ENCODE measurements around the gene CDK2AP2. TPM values are rescaled to one million over a fixed set of nuclear protein-coding genes. Genes with fewer than 3 reads are reported as not detected.

Gene CDK2AP2
- total and polyA plus RNA-seq, 2 of the 8 experiments (the other 6 are each of a cell fraction or from before 2014, with no cell fraction given), result 49.6 to 65.1 TPM

- no peak for TF ChIP-seq BRCA1 (IDR thresholded peaks at IDR 0.05; ENCODE audit: low read depth, low read length)
- no peak for TF ChIP-seq RNF2 (IDR thresholded peaks at IDR 0.05; ENCODE audit: borderline replicate concordance, low read depth, low read length, missing control alignments, poor library complexity, severe bottlenecking)
- no peak for TF ChIP-seq ZNF274 (IDR thresholded peaks at IDR 0.05; ENCODE audit: borderline replicate concordance, extremely low read depth, low read length)
- peak; percentile 85 for TF ChIP-seq SP2 (IDR thresholded peaks at IDR 0.05; ENCODE audit: low read length)
- TF ChIP-seq TBP (IDR thresholded peaks at IDR 0.05; ENCODE audit: low read depth, low read length), result peak; percentile 69
- TF ChIP-seq CTBP2 (IDR thresholded peaks at IDR 0.05; ENCODE audit: borderline replicate concordance, insufficient read depth, insufficient read length, low read length), result no peak
- TF ChIP-seq SAP30 (IDR thresholded peaks at IDR 0.05; ENCODE audit: insufficient read depth, insufficient replicate concordance, low read length), result no peak
- TF ChIP-seq TCF12 (IDR thresholded peaks at IDR 0.05; ENCODE audit: low read depth, low read length), result no peak
- no peak for TF ChIP-seq SIX5 (IDR thresholded peaks at IDR 0.05; ENCODE audit: low read depth, low read length)
- TF ChIP-seq CHD7 (IDR thresholded peaks at IDR 0.05; ENCODE audit: insufficient replicate concordance, low read length), result no peak
Observed at GRCh38 chr11:67507864-67508485, at the start of gene CDK2AP2 (continued).
